OCI-LY3 (cell line): Measurements from ENCODE around the gene HSD17B2.

Experiments used
- EZH2phosphoT487 ChIP-seq: fragments of 200-600 bp; shearing (Covaris generic); IDR thresholded peaks from 2 replicates; pipeline ENCODE4 v1.6.1; 2018; ENCODE audit warnings: antibody characterized with exemption, mixed run types, low read depth
- TF ChIP-seq, protein P1 (sequence below): fragments of 200-600, 300-600 bp; sonication (generic); IDR thresholded peaks from 2 replicates; pipeline ENCODE4 v1.5.1; 2014; ENCODE audit warnings: antibody characterized with exemption, low read length, low read depth

DNA sequence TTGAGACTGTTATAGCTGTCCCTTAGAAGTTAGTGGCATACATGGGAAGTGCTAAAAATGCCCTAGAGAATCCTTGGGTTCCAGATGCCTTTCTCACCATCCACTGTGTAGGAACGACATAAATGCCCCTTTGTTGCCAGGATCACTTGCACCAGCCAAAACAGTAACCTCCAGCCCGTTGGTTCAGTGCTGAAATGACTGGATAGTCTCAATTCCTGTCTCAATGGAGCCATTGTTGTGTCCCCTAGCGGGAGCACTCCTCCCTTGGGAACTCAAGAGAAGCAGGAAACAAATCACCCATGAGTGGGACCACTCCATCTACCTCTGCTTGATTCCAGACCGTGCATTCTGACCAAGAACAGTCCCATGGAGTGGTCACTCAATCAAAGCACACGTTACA lies 111.9 kb downstream of the HSD17B2 start:
- TF ChIP-seq, protein P1, sequence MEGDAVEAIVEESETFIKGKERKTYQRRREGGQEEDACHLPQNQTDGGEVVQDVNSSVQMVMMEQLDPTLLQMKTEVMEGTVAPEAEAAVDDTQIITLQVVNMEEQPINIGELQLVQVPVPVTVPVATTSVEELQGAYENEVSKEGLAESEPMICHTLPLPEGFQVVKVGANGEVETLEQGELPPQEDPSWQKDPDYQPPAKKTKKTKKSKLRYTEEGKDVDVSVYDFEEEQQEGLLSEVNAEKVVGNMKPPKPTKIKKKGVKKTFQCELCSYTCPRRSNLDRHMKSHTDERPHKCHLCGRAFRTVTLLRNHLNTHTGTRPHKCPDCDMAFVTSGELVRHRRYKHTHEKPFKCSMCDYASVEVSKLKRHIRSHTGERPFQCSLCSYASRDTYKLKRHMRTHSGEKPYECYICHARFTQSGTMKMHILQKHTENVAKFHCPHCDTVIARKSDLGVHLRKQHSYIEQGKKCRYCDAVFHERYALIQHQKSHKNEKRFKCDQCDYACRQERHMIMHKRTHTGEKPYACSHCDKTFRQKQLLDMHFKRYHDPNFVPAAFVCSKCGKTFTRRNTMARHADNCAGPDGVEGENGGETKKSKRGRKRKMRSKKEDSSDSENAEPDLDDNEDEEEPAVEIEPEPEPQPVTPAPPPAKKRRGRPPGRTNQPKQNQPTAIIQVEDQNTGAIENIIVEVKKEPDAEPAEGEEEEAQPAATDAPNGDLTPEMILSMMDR: no peak
- no peak for TF ChIP-seq EZH2phosphoT487
